RWPE2 (cell line): ENCODE measurements around the gene TSEN2.

Experiments
- ATAC-seq: fragments of 200-7000 bp; cut with Tn5 transposase; 3 replicates; pipeline ENCODE4 v1.9.1; 2021; ENCODE audit warnings: low read depth
- DNase-seq: peaks from one replicate; pipeline ENCODE4 v3.0.0-alpha.2; 2020; ENCODE audit warnings: low spot score
- H3K27ac ChIP-seq: fragments of 450-650 bp; 2 replicates; pipeline ENCODE4 v1.5.1; 2017; ENCODE audit warnings: mild to moderate bottlenecking; ENCODE audit not compliant: poor library complexity, severe bottlenecking
- H3K27me3 ChIP-seq: fragments of 250-450 bp; sonication (Bioruptor Pico); 2 replicates; pipeline ENCODE4 v1.5.1; 2021; ENCODE audit warnings: mild to moderate bottlenecking, moderate library complexity; ENCODE audit not compliant: insufficient read depth, poor library complexity, severe bottlenecking
- H3K36me3 ChIP-seq: fragments of 250-450 bp; sonication (Bioruptor Pico); 2 replicates; pipeline ENCODE4 v1.5.1; 2020; ENCODE audit warnings: low read depth, mild to moderate bottlenecking, moderate library complexity
- H3K4me1 ChIP-seq: fragments of 250-450 bp; sonication (Bioruptor Pico); 2 replicates; pipeline ENCODE4 v1.5.1; 2021; ENCODE audit warnings: mild to moderate bottlenecking, moderate library complexity; ENCODE audit not compliant: insufficient read depth, poor library complexity, severe bottlenecking
- H3K4me3 ChIP-seq: fragments of 250-450 bp; sonication (Bioruptor Pico); 2 replicates; pipeline ENCODE4 v1.5.1; 2021; ENCODE audit warnings: mild to moderate bottlenecking, moderate library complexity; ENCODE audit not compliant: severe bottlenecking
- H3K9me3 ChIP-seq: fragments of 250-450 bp; sonication (Bioruptor Pico); 2 replicates; pipeline ENCODE4 v1.5.1; 2021; ENCODE audit warnings: mild to moderate bottlenecking, moderate library complexity; ENCODE audit not compliant: severe bottlenecking
- CTCF ChIP-seq: fragments of 450-650 bp; IDR thresholded peaks from one replicate; pipeline ENCODE4 v1.5.1; 2017; ENCODE audit warnings: mild to moderate bottlenecking, moderate library complexity; ENCODE audit not compliant: poor library complexity, severe bottlenecking

The TSEN2 gene

DNA sequence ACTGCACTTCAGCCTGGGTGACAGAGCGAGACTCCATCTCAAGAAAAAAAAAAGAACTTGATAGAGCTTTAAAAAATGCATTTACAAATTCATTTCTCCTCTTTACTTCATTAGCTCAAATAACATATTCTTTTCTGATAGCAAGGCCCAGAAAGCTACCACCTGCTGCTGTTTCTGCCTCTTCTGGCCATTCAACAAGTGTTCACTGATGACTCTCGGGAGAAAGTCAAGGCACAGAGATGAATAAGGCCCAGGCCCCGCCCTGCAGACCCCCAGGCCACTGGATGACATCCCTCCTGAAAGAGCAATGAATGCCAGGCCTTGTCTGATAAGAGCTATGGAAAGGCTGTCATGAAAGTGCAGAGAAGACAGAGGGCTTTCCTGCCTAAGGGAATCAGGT lies 13.6 kb upstream of the TSEN2 start:
- Histone ChIP-seq H3K36me3 (no peaks in the 10 kb centered on the region), H3K4me3 (no peak overlapping the region), H3K9me3 (no peaks in the 10 kb centered on the region), H3K4me1 (peaks cover 10% of the 10 kb centered on the region), H3K27ac (peak overlapping the region; percentile 24), H3K27me3 (no peaks in the 10 kb centered on the region)
- no peak for TF ChIP-seq CTCF
- DNase-seq (no peak), ATAC-seq (no peak)

DNA sequence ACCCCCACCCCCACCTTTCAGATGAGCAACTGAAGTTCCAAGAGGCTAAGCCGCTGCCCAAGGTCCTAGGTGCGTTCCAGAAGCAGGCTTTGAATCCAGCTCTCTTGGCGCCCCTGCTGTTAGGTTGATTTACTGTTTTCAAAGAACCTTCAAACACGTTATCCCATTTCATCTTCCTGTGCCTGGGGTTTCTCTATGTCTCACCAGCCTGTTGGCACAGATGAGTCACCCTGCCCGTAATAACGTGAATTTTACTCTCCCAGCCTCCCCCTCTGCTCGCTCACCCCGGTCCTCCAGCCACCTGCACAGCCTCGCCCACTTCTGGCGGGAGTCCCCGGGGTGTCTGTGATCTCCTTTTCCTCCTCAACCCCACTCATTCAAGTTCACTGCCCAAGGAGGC lies 13.0 kb upstream of the TSEN2 start:
- peaks cover 14% of the 10 kb centered on the region for H3K4me1 ChIP-seq
- H3K27ac ChIP-seq = peak overlapping the region; percentile 24
- H3K27me3 ChIP-seq = no peaks in the 10 kb centered on the region
- no peaks in the 10 kb centered on the region for H3K9me3 ChIP-seq
- peak; percentile 39 for TF ChIP-seq CTCF
- ATAC-seq = peak; percentile 90
- H3K36me3 ChIP-seq = no peaks in the 10 kb centered on the region
- no peak for DNase-seq
- no peak overlapping the region for H3K4me3 ChIP-seq

- peaks cover 18% of the 10 kb centered on the region for H3K4me1 ChIP-seq
- no peak for TF ChIP-seq CTCF
- H3K4me3 ChIP-seq = no peak overlapping the region
- no peak overlapping the region for H3K27ac ChIP-seq
- H3K27me3 ChIP-seq = no peaks in the 10 kb centered on the region
- H3K36me3 ChIP-seq = no peaks in the 10 kb centered on the region
- H3K9me3 ChIP-seq = no peaks in the 10 kb centered on the region
- ATAC-seq (no peak), DNase-seq (no peak)
These were observed 12.2 kb upstream of the TSEN2 start for GRCh38 chr3:12472000-12472610.

GRCh38 chr3:12472796-12473195 lies 11.5 kb upstream of the TSEN2 start:
- Histone ChIP-seq H3K4me1 (peaks cover 18% of the 10 kb centered on the region), H3K27ac (no peak overlapping the region), H3K36me3 (no peaks in the 10 kb centered on the region), H3K4me3 (no peak overlapping the region), H3K27me3 (no peaks in the 10 kb centered on the region), H3K9me3 (no peaks in the 10 kb centered on the region)
- TF ChIP-seq CTCF = no peak
- DNase-seq (peak; percentile 4), ATAC-seq (no peak)

DNA sequence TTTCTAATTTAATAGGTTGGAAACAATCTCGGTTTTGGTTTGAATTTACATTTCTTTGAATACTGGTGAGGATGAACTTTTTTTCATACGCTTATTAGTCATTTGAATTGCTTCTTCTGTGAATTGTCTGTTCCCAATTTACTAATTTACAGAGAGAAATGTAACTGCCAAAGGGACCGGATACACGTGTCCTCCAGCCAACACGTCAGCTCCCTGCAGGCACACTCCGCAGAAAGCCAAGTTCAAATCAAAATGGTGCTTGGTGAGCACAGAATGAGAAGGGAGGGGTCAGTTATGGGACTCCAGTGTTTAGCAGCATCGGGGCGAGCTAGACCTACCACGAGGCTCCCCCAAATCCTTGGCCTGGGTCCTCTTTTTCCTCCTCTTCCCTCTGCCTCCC lies 10.8 kb upstream of the TSEN2 start:
- DNase-seq (peak; percentile 4), ATAC-seq (no peak)
- peaks cover 18% of the 10 kb centered on the region for H3K4me1 ChIP-seq
- no peak for TF ChIP-seq CTCF
- H3K4me3 ChIP-seq = no peak overlapping the region
- no peak overlapping the region for H3K27ac ChIP-seq
- H3K27me3 ChIP-seq = no peaks in the 10 kb centered on the region
- no peaks in the 10 kb centered on the region for H3K9me3 ChIP-seq
- H3K36me3 ChIP-seq = no peaks in the 10 kb centered on the region
